ENCODE data around the gene CSNK1D.

The CSNK1D gene

GRCh38 chr17:82302991-82303943 is 29.8 kb upstream of the CSNK1D start:
- TF ChIP-seq GATA2 (IDR thresholded peaks at IDR 0.05; ENCODE audit: low read depth, low read length) (no peak), GATA3 (IDR thresholded peaks at IDR 0.05; ENCODE audit: low read depth, low read length) (no peak)

GRCh38 chr17:82302568-82302963 is 29.1 kb upstream of the CSNK1D start:
- no peak for TF ChIP-seq GATA3 (IDR thresholded peaks at IDR 0.05; ENCODE audit: low read depth, low read length)
- no peak for TF ChIP-seq GATA2 (IDR thresholded peaks at IDR 0.05; ENCODE audit: low read depth, low read length)

GRCh38 chr17:82301916-82302567 is 28.5 kb upstream of the CSNK1D start:
- TF ChIP-seq GATA2 (IDR thresholded peaks at IDR 0.05; ENCODE audit: low read depth, low read length), result no peak
- no peak for TF ChIP-seq GATA3 (IDR thresholded peaks at IDR 0.05; ENCODE audit: low read depth, low read length)

GRCh38 chr17:82301300-82301915 is 27.9 kb upstream of the CSNK1D start:
- TF ChIP-seq GATA3 (IDR thresholded peaks at IDR 0.05; ENCODE audit: low read depth, low read length), result no peak
- no peak for TF ChIP-seq GATA2 (IDR thresholded peaks at IDR 0.05; ENCODE audit: low read depth, low read length)

- TF ChIP-seq GATA3 (IDR thresholded peaks at IDR 0.05; ENCODE audit: low read depth, low read length) (no peak), GATA2 (IDR thresholded peaks at IDR 0.05; ENCODE audit: low read depth, low read length) (no peak)
Measured at GRCh38 chr17:82300707-82301270, 27.3 kb upstream of the CSNK1D start.

- TF ChIP-seq GATA2 (IDR thresholded peaks at IDR 0.05; ENCODE audit: low read depth, low read length), result no peak
- TF ChIP-seq GATA3 (IDR thresholded peaks at IDR 0.05; ENCODE audit: low read depth, low read length), result no peak
Measured at GRCh38 chr17:82300228-82300627, 26.7 kb upstream of the CSNK1D start.

- TF ChIP-seq GATA2 (IDR thresholded peaks at IDR 0.05; ENCODE audit: low read depth, low read length) (no peak), GATA3 (IDR thresholded peaks at IDR 0.05; ENCODE audit: low read depth, low read length) (no peak)
Measured at GRCh38 chr17:82299452-82299851, 26.0 kb upstream of the CSNK1D start.

- TF ChIP-seq GATA3 (IDR thresholded peaks at IDR 0.05; ENCODE audit: low read depth, low read length) (no peak), GATA2 (IDR thresholded peaks at IDR 0.05; ENCODE audit: low read depth, low read length) (no peak)
Measured at GRCh38 chr17:82298538-82299421, 25.3 kb upstream of the CSNK1D start.

- TF ChIP-seq GATA2 (IDR thresholded peaks at IDR 0.05; ENCODE audit: low read depth, low read length), result no peak
Measured at GRCh38 chr17:82297714-82298537, 24.4 kb upstream of the CSNK1D start.

GRCh38 chr17:82297280-82297713 is 23.8 kb upstream of the CSNK1D start:
- TF ChIP-seq GATA3 (IDR thresholded peaks at IDR 0.05; ENCODE audit: low read depth, low read length), result no peak
- no peak for TF ChIP-seq GATA2 (IDR thresholded peaks at IDR 0.05; ENCODE audit: low read depth, low read length)

- TF ChIP-seq GATA3 (IDR thresholded peaks at IDR 0.05; ENCODE audit: low read depth, low read length), result no peak
- TF ChIP-seq GATA2 (IDR thresholded peaks at IDR 0.05; ENCODE audit: low read depth, low read length), result no peak
Measured at GRCh38 chr17:82296511-82297279, 23.2 kb upstream of the CSNK1D start.

GRCh38 chr17:82295472-82295814 is 21.9 kb upstream of the CSNK1D start:
- TF ChIP-seq GATA2 (IDR thresholded peaks at IDR 0.05; ENCODE audit: low read depth, low read length) (no peak), GATA3 (IDR thresholded peaks at IDR 0.05; ENCODE audit: low read depth, low read length) (no peak)

Measured in SH-SY5Y (cell line).